ENCODE data around the gene PDE4D.
"Not testable (repeated sequence)": the region's sequence is repeated elsewhere in the genome, so short reads cannot be mapped to it uniquely, and the experiment has no call there.

The PDE4D gene

DNA sequence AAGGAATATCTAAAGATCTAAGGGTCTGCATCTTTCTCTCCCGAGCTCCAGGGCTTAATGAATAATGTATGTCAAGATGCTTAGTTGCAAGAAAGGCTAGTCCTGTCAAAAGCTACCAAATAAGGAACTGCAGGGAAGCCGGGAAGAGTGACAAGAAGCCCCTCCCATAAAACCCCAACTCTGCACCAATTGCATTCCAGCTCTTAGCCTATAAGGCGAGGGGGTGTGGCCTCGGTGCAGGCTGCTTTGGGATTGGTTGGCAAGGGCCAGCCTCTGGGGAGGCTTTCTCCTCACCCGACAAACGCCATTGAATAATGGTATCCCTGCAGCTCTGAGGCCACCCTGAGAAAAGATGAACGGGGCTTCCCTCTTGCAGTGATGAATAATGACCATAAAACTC lies 893.7 kb downstream of the PDE4D start:
- H3K4me3 ChIP-seq (ENCODE audit: low read length), result no peak overlapping the region
- TF ChIP-seq, protein P1, sequence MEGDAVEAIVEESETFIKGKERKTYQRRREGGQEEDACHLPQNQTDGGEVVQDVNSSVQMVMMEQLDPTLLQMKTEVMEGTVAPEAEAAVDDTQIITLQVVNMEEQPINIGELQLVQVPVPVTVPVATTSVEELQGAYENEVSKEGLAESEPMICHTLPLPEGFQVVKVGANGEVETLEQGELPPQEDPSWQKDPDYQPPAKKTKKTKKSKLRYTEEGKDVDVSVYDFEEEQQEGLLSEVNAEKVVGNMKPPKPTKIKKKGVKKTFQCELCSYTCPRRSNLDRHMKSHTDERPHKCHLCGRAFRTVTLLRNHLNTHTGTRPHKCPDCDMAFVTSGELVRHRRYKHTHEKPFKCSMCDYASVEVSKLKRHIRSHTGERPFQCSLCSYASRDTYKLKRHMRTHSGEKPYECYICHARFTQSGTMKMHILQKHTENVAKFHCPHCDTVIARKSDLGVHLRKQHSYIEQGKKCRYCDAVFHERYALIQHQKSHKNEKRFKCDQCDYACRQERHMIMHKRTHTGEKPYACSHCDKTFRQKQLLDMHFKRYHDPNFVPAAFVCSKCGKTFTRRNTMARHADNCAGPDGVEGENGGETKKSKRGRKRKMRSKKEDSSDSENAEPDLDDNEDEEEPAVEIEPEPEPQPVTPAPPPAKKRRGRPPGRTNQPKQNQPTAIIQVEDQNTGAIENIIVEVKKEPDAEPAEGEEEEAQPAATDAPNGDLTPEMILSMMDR (conservative IDR thresholded peaks at IDR 0.05; ENCODE audit: low read length), result no peak
- no peak for DNase-seq (ENCODE audit: low read depth)

DNA sequence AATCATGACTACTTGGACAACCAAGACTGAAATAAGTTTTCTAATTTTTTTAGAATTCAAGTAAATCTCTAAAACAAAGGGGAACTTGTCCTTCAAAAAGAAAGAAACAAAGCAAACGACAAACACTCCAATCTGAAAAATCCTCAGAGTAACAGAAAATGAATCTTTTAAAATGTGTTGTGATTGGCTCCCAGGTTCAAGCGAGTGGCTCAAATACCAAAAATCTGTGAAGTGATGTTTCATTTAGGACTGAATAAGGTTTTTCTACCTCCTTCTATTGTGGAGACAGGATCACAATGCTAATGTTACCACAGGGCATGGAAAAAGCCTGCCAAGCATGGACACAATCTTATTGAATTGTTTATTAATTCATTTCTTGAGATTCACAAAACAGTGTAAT lies 895.0 kb downstream of the PDE4D start:
- H3K4me3 ChIP-seq (ENCODE audit: low read length), result no peak overlapping the region
- TF ChIP-seq, protein P1 (conservative IDR thresholded peaks at IDR 0.05; ENCODE audit: low read length), result no peak
- DNase-seq (ENCODE audit: low read depth), result no peak

DNA sequence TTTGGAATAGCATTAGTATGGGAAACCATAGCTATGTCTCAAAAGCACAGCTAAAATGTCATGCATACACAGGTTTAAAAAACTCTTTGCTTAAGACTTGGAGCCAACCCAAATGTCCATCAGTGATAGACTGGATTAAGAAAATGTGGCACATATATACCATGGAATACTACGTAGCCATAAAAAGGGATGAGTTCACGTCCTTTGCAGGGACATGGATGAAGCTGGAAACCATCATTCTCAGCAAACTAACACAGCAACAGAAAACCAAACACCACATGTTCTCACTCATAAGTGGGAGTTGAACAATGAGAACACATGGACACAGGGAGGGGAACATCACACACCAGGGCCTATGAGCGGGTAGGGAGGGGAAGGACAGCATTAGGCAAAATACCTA lies 897.7 kb downstream of the PDE4D start:
- not testable (repeated sequence) for DNase-seq (ENCODE audit: low read depth)

DNA sequence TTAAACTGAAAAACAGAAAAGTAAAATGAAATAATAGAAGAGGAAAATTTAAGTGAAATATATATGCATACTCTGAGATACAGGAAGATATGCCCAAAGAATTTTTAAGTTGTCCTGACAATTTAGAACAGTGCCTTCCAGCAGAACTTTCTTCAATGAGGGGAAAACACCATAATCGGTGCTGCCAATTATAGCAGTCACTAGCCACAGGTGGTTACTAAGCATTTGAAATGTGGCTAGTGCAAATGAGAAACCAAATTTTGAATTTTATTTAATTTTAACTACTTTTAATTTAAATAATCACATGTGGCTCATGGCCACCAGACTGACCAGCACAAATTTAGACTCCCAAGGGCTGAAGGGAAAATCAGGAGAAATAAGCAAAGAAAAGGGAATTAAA lies 900.1 kb downstream of the PDE4D start:
- no peak for DNase-seq (ENCODE audit: low read depth)
- TF ChIP-seq, protein P1 (conservative IDR thresholded peaks at IDR 0.05; ENCODE audit: low read length), result no peak
- no peak overlapping the region for H3K4me3 ChIP-seq (ENCODE audit: low read length)

More for the DNA sequence above, 897.7 kb downstream of the PDE4D start:
- H3K4me3 ChIP-seq (ENCODE audit: low read length), result not testable (repeated sequence)

DNA sequence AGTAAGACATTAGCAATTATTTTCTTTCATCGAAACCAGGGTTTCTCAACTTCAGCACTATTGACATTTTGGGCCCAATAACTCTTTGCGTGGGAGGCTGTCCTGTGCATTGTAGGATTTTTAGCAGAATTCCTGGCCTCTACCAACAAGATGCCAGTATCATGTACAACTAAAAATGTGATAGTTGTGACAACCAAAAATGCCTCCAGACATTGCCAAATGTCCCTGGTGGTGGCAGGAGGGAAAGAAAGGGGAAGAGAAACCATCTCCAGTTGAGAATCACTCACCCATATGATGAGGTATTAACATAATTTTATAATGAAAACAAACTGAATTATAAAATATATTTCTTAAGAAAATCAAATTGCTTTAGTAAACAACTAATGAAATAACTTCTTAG lies 904.6 kb downstream of the PDE4D start:
- DNase-seq (ENCODE audit: low read depth), result no peak
- no peak overlapping the region for H3K4me3 ChIP-seq (ENCODE audit: low read length)
- TF ChIP-seq, protein P1 (conservative IDR thresholded peaks at IDR 0.05; ENCODE audit: low read length), result peak; percentile 11; the same call in 1 of the 2 replicates

DNA sequence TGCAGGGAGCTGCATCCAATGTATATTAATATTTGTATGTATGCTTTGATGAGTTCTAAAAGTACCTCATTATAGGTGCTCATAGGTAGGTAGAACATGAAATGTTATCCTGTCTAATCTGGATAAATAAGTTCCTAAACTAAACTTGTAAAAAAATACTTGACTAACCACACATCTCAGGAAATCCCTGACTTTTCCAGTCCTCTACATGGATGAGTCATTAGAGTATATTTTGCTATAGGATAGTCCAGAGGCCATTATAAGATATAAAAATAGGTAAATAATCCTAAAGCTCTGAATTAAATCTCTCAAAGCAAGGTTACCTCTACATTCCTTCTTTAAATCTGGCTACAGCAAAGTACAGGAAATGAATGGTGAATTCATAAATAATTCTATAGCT lies 906.3 kb downstream of the PDE4D start:
- no peak for DNase-seq (ENCODE audit: low read depth)
- H3K4me3 ChIP-seq (ENCODE audit: low read length), result no peak overlapping the region
- TF ChIP-seq, protein P1 (conservative IDR thresholded peaks at IDR 0.05; ENCODE audit: low read length), result no peak

DNA sequence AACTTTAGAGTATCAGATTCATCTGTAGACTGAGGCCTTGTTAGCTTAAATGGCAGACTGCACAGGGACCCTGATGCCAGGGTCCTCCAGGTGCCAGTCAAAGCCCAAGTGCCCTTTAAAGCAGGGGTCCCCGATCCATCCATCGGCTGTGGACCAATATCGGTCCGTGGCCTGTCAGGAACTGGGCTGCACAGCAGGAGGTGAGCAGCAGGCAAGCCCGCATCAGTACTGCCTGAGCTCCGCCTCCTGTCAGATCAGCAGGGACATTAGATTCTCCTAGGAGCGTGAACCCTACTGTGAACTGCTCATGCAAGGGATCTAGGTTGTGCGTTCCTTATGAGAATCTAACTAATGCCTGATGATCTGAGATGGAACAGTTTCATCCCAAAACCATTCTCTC lies 907.2 kb downstream of the PDE4D start:
- H3K4me3 ChIP-seq (ENCODE audit: low read length), result no peak overlapping the region
- no peak for DNase-seq (ENCODE audit: low read depth)
- TF ChIP-seq, protein P1 (conservative IDR thresholded peaks at IDR 0.05; ENCODE audit: low read length), result no peak

DNA sequence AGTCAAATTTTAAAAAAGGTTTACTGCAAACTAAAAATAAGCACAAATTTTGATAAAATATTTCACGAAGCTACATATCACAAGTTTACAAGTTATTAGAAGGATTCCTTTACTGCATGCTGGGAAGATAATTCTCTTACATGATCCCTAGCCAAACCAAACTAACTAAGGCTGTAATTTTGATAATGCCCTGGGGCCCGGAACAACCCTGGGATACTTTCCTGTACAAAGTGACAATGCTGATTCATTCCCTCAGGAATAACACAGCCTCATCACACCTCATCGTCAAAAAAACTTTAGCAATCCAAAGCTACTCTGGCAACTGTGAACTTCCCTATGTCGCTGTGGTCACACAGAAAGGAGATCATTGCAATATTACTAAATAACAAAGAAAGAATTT lies 907.8 kb downstream of the PDE4D start:
- TF ChIP-seq, protein P1 (conservative IDR thresholded peaks at IDR 0.05; ENCODE audit: low read length), result no peak
- no peak for DNase-seq (ENCODE audit: low read depth)
- no peak overlapping the region for H3K4me3 ChIP-seq (ENCODE audit: low read length)

All from AG10803 (cell line).